NK-92 (cell line): ENCODE data around the gene KCND2.

ENCODE experiments used
- DNase-seq: peaks from one replicate; lab custom pipeline; 2025; ENCODE audit not compliant: unreplicated experiment; lab: John Stamatoyannopoulos, UW

KCND2 gene

DNA sequence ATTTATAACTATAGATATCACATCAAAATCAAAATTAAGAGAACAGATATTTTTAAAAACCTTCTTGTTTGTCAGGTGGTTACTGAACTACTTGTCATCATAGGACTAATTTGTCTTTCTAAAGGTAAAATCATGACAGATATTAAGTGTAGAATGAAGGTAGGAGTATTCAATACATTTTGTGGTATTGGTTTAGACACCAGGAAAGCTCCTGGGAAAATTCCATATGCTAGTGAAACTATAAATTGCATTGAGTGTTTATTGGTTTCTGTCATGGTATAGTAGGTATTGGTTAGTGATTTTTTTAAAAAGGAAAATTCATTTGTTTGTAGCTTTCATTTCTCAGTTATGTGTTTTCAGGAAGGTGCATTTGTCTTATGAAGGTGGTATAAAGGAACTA lies 132.7 kb downstream of the KCND2 start:
- DNase-seq, result no peak

DNA sequence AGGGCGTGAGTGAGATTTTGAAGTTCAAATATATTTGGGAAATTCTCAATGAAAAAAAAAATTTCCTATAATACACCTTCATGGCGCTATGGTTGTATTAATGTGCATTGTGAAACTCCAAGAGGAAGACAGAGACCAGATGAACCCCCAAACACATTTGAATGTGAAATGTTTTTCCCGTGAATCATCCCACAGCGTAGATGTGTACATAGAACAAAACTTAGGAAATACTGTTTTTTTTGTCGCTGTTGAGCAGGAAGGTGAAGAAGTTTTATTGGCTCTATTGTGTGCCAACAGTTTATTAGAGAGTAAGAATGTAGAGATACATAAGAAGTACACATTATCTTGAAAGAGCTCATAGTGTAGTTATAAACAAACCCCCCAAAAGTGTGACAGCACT lies 134.0 kb downstream of the KCND2 start:
- no peak for DNase-seq

DNA sequence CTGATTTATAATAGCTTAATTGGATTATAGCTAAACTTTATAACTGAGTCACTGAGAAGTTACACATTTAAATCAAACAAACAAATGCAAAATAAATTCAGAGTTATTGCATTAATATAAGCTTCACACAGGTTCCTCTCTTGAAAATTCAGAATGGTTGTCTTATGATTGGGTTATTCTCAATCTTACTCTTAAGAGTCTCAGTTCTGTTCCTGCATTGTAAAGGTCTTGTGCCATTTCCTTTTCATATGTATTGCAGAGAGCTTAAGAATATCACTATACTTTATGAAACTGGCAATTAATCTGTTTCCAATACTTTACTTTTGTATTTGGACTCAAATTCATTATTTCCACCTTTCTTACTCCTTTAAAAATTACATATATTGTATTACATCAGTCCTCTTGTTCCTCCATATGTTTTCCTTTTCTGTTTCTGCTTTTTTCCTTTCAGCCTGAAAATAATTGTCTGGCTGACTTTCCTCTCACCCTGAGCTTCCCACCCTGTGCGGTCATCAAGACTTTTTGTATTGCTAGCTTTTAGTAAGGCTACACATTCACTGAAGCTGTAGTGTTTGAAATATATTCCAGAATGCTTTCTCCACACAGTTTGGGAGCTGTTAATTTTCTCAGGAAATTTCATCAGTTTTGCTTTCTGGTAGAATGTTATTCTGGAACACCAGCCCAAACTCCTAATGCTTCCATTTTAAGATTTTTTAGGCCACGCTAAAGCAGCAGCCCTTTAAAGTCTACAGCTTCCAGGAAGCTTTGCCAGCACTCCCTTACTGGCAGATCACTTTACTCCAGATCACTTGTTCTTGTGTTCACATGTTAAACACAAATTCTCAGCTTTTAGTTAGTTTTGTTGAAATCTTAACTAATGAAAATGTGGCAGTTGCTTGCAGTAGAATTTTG lies 139.4 kb downstream of the KCND2 start:
- DNase-seq, result no peak

DNA sequence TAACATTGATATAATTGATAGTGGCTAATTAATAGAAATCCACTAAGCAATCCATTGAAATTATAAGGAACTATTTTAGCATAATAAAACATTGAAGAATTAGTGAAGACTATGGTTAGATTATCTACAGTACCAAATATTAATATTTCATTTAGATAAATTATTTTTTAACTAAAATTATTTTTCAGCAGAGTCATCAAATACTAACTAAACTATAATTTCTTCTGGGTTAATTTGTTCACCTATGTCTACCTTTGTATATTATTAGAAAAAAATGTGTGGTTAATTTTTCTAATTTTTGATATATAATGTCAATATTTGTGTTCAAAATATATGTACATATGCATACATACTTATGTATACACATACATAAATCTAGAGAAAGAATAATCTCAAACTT lies 140.2 kb downstream of the KCND2 start:
- DNase-seq, result no peak

DNA sequence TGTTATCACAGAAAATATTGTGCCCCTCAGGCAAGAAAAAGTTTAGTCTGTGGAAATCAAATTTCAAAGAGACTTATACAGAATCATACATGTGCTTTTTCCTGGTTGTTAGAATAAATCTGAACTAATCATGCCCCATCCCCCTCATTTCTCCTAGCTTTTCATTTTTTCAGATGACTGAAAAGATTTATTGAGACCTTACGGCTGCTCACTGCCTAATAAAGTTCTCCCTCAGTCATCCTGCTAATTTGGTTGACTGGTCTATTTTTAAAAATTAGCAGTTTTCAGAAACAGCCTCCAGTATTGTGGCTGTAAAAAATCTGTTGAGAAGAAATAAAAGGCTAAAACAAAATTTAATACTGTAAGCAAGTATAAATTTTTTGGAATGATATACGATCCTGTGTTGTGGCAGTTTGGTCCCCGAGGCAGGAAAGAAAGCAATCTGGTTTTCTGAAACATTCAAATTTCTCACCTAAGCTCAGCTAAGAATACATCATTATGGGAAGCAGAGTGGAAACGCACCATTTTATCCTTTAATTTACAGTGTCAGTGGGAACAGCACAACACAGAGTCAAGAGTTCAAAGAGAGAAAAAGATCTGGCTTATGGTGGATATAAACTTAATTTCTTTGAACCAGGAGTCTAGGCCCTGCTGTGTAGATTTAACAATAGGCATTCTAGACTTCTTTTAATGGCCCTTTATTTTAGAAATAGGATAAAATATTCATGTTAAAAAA lies 144.4 kb downstream of the KCND2 start:
- no peak for DNase-seq

DNA sequence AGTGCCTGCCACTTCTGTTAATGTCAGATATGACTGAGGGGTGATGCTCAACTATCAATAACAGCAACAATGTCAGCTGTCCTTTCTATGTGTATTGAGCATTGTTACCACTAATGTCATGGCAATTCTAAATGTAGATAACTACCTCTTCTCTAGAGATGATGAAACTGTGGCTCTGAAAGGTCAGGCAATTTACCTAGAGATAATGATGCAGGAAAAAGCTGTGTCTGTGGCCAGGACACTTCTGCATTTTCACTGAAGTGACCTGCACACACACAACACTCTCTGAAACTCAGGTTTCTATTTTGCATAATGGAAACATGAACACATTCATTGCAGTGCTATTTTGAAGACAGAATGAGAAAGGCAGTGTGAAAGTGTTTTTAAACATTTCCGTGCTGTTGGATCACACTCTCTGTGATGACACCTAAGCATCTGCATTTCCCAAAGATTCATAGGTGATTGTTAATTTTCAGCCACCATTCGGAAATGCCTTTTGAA lies 148.2 kb downstream of the KCND2 start:
- DNase-seq, result no peak

DNA sequence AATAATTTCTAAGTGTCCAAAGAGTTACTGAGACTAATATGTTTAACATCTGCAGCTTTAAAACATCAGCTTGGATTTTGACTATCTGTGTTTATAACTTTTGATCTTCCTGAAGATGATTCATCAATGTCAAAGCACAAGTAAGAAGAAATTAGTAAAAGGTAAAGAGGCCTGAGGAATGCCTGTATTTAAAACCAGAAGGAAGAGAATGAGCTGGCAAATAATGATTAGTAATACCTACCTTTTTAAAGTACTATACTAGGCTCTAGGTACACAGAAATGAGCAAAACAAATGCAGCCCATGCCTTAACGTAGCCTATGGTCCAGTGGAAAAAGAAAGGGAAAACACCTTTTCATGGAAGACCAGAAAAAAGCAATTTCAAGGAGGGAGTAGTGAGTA lies 158.0 kb downstream of the KCND2 start:
- DNase-seq, result no peak

DNA sequence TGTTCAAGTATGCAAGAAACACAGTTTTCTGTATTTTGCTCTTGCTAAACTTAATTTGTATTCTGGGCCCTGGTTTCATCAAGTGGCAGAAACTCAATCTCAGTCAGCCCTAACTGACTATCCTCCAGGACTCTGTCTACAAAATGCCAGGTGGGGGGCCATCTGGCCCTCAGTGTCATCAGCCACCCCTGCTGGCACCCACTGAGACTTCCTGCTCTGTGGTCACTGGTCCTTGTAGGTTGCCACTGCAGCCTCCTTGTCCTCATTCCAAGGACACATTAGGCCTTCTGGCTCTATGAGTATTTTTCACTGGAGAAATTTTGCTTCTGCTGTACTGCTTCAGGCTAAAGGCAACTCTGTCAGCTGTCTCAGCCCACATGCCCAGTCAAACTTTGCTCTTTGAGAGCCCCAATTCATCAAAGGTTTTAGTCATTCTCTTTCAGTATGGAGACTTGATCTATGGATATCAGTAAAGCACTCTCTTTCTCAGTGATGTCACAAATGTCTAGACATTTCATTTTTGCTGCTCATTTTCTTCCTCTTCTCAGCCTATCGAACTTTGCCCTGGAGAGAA lies 163.6 kb downstream of the KCND2 start:
- DNase-seq, result no peak

DNA sequence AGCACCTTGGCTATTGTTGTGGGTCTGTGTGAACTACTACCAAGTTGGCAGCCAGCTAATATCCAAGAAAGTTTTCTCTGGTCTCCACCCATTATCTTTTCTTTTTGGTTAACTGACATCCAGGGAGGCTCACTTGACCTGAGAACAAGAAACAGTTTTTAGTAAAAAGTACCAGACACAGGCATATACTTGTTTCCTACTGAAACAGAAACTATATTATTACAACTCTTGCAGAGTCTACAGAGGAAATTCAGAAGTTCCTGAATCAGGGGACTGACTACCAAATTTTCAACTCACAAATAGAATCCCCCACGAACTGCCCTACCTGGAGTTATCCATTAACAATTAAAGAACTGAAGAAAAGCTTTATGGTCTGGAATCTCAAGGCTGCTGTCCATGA lies 168.9 kb downstream of the KCND2 start:
- DNase-seq, result no peak

DNA sequence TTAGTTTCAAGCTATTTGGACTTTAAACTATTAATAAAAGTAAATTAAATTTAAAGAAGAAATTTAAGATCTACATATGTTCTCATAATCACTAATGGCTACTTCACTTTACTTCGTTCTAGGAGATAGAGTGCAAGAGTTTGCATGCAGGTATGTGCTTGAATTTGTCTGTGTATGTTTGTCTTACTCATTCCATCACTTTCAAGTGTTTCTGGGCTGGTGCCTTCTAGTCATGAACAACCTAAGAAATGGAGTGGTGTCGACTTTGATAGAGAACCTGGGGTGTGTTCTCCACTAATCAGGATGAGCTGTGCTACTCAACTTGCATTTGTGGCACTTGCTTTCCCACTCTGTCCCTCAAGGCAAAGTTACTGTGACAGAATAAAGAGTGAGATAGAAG lies 169.9 kb downstream of the KCND2 start:
- no peak for DNase-seq

DNA sequence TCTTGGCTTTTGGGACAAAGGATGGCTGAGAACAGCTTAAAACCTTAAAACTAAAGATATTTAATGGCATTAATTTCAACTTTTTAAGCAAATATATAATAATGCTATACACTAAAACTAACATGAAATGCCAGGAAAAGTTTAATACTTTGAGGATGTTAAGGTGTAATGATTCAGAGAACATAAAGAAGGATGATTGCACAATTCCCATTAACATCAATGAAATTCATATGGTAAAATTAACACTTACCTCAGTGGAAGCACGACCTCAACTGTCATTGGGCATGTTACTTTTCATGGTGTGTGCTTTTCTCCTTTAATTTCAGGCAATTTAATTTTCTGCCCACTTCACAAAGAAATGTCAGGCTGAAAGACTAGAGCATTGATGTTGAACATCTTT lies 171.7 kb downstream of the KCND2 start:
- no peak for DNase-seq

DNA sequence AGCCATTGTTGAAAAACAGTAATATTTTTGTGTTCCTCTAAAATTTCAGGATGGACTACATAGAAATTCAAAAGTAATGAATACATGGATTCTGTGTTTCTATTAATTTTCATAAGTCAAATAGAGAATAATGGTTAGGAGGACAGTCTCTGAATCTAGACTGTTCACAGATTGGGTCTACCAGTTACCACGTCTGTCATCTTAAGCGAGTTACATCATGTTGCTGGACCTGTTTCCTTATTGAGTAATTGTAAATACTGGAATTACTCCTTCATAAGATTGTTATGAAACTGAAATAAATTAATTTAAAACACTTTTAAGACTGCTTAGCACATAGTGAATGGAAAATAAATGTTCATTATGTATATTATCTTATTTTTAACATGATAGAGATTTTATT lies 172.3 kb downstream of the KCND2 start:
- no peak for DNase-seq

DNA sequence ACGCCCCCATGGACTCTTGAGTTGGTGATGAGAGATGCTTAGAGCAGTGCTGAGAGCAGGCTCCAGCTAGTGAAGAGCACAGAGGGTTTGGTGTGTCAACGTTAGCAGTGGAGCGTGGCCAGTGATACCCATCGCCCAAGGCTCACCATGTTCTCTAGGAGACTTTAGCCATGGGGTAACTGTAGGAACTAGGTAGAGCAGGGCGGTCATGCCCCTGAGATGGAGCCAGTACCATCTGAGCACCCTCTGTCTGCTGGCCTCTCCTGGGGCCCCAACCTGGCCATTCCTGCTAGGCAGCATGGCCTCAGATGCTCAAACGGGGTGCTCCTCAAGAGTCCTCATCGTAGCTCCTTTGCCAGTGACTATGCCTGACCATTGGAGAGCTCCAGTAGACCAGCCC lies 179.7 kb downstream of the KCND2 start:
- DNase-seq, result no peak

DNA sequence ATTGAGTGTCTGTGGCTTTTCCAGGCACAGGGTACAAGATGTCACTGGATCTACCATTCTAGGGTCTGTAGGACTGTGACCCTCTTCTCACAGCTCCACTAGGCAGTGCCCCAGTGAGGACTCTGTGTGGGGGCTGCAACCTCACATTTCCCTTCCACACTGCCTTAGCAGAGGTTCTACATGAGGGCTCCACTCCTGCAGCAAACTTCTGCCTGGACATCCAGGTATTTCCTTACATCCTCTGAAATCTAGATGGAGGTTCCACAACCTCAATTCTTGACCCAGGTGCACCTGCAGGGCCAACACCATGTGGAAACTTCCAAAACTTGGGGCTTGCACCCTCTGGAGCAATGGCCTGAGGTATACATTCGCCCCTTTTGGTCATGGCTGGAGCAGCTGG lies 183.7 kb downstream of the KCND2 start:
- DNase-seq, result no peak

DNA sequence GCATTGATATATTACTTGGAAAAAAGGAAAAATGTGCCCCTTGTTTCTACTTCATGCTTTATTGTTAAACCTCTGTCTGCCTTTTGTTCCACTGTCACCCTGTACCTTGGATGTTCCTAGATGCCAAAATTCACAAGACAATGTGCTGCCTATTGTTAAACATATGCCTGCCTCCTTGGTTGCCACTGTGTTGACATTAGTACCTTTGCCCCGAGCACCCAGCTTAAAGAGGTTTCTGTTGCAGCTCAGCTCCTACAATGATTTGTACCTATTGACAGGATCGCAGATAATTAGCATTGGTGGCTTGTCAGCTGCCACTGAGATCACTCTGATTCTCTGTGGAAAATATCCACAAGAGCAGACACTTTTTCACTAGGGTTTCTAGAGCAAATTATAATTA lies 188.0 kb downstream of the KCND2 start:
- DNase-seq, result no peak

DNA sequence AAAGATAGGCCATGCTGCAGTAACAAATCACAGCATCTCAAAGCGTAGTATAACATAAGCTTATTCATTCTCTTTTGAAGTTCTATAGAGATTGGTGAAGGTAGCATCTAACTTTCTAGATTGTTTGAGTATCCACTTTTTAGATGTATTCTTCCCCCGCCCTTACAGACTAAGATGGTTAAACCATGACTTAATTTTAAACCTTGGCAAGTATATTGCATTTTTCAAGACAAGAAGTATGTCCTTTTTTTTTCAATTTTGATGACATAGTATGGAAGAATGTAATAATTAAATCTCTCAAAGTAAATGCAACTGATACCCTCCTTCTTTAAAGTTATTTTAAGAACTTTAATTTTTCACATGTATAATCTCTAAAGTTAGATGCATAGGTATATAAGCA lies 190.0 kb downstream of the KCND2 start:
- DNase-seq, result no peak

DNA sequence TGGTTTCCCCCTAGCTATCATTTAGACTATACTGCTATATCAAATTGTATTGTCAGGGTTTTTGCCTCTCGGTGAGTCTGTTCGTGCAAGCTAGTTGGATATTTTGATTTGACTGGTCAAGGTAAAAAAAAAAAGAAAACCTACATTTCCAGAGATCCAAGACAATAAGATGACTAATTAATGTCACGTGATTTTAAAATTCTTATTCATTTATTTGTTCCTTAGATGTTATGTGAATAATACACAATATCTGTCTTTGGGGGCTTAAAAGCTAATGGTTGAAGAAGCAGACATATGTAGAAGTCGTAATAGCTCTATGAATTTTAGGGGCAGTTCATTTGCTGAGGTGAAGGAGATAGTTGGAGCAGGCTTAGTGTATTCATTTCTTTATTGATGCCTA lies 191.1 kb downstream of the KCND2 start:
- no peak for DNase-seq

DNA sequence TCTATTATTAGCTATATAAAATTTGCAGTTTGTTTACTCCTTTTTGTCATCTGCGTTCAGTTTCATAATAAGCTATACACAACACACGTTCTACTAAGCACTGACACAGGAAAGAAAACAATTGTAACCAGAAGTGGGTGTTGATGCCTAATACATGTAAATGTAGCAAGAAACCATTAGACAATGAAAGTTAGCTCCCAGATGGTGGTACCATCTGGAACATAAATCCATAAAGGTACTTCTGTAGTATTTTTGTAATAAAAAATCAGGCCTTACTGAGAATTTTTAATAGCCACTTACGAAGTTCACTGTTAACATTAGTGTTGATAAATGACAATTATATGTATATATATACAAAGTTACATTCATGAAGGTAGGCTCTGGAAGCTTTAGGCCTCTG lies 194.7 kb downstream of the KCND2 start:
- DNase-seq, result no peak

DNA sequence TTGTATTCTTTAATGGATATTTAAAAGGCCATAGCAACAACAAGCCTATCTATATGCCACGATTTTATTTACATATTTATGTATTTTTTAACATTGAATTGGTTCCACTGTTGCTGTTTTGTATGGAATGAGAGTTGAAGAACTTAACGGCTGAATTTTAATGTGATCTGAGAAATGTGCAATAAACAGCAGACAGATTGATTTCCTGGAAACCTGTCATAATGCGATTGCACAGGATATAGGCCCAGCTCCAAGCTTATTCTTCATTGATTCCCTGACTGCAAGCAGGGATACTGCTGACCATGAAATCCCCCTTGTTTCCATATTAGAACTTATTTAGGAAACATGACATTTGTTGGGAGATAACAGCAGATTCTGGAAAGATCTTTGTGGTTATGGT lies 195.6 kb downstream of the KCND2 start:
- DNase-seq, result no peak

DNA sequence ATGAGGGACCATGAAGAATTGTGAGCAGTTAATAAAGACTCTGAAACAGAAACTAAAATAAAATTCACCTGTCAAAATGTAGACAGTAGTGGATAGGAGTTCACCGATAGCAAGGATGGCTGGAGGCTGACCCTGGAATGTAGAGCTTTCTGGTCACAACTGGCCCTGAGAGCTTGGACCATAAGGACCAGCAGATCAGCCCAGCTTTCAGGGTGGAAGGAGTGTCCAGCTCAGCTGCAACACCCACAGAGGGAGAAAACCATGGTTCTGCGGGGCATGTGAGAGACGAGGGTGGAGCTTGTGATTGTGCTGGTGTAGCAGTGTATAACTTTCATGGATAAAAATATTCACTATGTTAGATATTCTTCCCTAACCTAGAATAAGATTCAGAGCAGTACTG lies 199.9 kb downstream of the KCND2 start:
- DNase-seq, result no peak

DNA sequence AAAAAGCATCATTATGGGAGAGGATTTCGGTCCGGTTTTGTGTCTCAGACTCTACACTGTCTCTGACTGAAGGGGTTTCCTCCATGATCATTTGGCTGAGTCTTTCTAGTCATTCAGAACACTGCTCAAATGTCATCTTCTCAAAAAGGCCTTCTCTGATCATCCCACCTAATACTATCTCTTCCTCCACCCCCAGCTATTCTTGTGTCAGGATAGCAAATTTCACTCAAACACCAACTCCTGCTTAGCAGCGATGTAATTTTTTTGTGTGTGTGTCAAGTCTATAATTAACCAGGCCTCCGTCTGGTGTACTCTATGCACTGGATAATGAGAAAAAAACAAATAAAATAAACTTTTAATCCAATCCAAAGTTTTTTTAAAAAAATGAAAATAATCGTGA lies 200.4 kb downstream of the KCND2 start:
- no peak for DNase-seq

DNA sequence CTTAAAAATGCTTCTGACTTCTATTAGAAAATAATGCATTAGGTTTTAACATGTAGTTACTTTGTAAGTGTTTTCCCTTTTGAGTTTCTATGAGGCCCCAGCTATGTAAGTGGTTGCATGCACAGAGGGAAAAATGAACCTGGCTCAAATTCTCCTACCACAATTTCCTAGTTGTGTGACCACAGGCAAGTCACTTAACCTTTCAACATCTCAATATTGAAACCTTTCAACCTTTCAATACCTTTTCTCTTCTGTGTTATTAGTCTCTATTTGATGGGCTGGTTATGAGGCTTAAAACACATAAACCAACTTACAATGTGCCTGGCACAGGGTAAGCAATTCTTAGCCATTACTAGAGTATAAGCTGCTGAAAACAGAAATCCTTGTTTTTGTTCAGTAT lies 203.0 kb downstream of the KCND2 start:
- DNase-seq, result no peak
